Karpas-422 (cell line): ENCODE results near the gene PLB1. TPM values are rescaled to one million over a fixed set of nuclear protein-coding genes. Genes with fewer than 3 reads are reported as not detected.
"Not testable (repeated sequence)": the region's sequence is repeated elsewhere in the genome, so short reads cannot be mapped to it uniquely, and the experiment has no call there.

Experiments used
- DNase-seq: peaks from one replicate; pipeline ENCODE4 v3.0.0-alpha.2; 2015
- H2AFZ ChIP-seq: fragments of 200-600 bp; sonication (generic); 2 replicates; pipeline ENCODE4 v1.6.1; 2014; ENCODE audit warnings: antibody characterized with exemption, low read length, mixed read lengths
- H3K27ac ChIP-seq: fragments of 200-600 bp; sonication (generic); 2 replicates; pipeline ENCODE4 v1.5.1; 2014; ENCODE audit warnings: mild to moderate bottlenecking, low read length, moderate library complexity
- H3K27me3 ChIP-seq: fragments of 200-600 bp; sonication (generic); 2 replicates; pipeline ENCODE4 v1.6.1; 2014; ENCODE audit warnings: low read length, mixed read lengths
- H3K36me3 ChIP-seq: fragments of 200-600 bp; sonication (generic); 2 replicates; pipeline ENCODE4 v1.6.1; 2014; ENCODE audit warnings: low read length, mixed read lengths; ENCODE audit not compliant: insufficient read depth
- H3K4me1 ChIP-seq: fragments of 200-600 bp; sonication (generic); 2 replicates; pipeline ENCODE4 v1.6.1; 2014; ENCODE audit warnings: mild to moderate bottlenecking, low read length, mixed read lengths
- H3K4me2 ChIP-seq: fragments of 200-600 bp; sonication (generic); 2 replicates; pipeline ENCODE4 v1.6.1; 2014; ENCODE audit warnings: low read length, low read depth, mild to moderate bottlenecking; ENCODE audit not compliant: poor library complexity, severe bottlenecking
- H3K4me3 ChIP-seq: fragments of 200-600 bp; sonication (generic); 2 replicates; pipeline ENCODE4 v1.5.1; 2014; ENCODE audit warnings: mild to moderate bottlenecking, antibody characterized with exemption, low read length, mixed read lengths
- H3K79me2 ChIP-seq: fragments of 200-600 bp; sonication (generic); 2 replicates; pipeline ENCODE4 v1.6.1; 2014; ENCODE audit warnings: mild to moderate bottlenecking, low read length, mixed read lengths
- H3K9ac ChIP-seq: fragments of 200-600 bp; sonication (generic); 2 replicates; pipeline ENCODE4 v1.6.0; 2014; ENCODE audit warnings: low read length
- H3K9me2 ChIP-seq: fragments of 200-600 bp; sonication (generic), shearing (Covaris generic); replicated peaks from 2 replicates; pipeline ENCODE4 v1.6.0; 2014; ENCODE audit warnings: mild to moderate bottlenecking, low read length, moderate library complexity; ENCODE audit not compliant: insufficient read depth
- H3K9me3 ChIP-seq: fragments of 300-700, 200-600 bp; sonication (generic); 2 replicates; pipeline ENCODE4 v1.6.1; 2014; ENCODE audit warnings: low read length, mixed read lengths
- H4K20me1 ChIP-seq: fragments of 200-600 bp; sonication (generic); 2 replicates; pipeline ENCODE4 v1.6.1; 2014; ENCODE audit warnings: mild to moderate bottlenecking, antibody characterized with exemption, low read length, low read depth; ENCODE audit not compliant: insufficient read depth
- total RNA-seq: library from RNA; depleted of rRNA; stranded (reverse); fragments of >200 nt; shearing (Covaris generic); gene quantifications from 2 replicates; pipeline ENCODE4 v1.2.3, GENCODE V29; 2014; ENCODE audit warnings: low replicate concordance

PLB1 gene
- total RNA-seq, 1 experiment from 2014 or later = not detected

DNA sequence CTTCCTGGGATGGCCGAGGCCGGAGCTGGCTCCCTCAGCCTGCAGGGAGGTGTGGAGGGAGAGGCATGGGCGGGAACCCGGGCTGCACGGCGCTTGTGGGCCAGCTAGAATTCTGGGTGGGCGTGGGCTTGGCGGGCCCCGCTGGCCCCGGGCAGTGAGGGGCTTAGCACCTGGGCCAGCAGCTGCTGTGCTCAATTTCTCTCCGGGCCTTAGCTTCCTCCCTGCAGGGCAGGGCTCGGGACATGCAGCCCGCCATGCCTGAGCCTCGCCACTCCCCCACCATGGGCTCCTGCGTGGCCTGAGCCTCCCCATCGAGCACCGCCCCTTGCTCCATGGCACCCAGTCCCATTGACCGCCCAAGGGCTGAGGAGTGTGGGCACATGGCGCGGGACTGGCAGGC lies 23.2 kb upstream of the PLB1 start:
- H3K9me2 ChIP-seq, H3K4me3 ChIP-seq, H2AFZ ChIP-seq, H3K9me3 ChIP-seq, H3K27ac ChIP-seq, H3K36me3 ChIP-seq, H3K27me3 ChIP-seq, H3K9ac ChIP-seq, H3K4me1 ChIP-seq, H4K20me1 ChIP-seq, DNase-seq, H3K4me2 ChIP-seq, H3K79me2 ChIP-seq: not testable (repeated sequence)

DNA sequence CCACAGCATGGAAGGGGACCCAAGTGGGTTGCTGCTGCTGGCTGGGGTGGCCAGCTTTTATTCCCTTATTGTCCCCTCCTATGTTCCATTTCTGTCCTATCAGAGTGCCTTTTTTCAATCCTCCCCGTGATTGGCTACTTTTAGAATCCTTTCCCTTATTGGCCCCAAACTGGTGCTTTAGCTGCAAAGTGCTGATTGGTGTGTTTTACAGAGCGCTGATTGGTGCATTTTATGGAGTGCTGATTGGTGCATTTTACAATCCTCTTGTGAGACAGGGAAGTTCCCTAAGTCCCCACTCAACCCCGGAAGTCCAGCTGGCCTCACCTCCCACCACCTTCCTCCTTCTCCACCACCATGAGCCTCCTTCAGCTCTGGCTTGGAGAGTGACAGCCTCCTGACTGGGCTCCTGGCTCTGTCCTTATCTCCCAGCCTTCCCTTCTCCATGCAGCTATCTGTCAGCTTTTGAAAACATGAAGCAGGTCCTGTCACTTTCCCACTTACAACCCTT lies 20.7 kb upstream of the PLB1 start:
- no peaks in the 10 kb centered on the region for H3K36me3 ChIP-seq
- H3K27me3 ChIP-seq = no peaks in the 10 kb centered on the region
- no peak overlapping the region for H3K4me3 ChIP-seq

DNA sequence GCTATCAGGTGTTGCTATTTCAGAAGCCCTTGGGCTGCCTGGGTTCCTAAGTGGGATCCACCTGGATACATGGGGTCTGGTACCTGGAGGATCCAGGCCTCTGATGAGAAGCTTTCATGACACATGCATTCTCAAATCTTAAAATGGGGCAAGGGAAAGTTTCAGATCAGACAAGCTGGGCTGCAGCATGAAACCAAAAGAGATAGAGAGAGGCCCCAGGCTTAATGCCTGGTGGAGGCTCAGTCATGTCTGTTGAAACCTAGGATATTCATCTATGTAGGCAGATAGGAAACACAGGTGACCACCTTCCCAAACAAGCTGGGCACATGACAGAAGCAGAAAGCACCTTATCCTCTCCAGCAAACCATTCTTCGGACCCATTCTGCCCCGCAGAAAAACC lies 18.8 kb upstream of the PLB1 start:
- DNase-seq = no peak
- H3K4me3 ChIP-seq = no peak overlapping the region
- H3K36me3 ChIP-seq = no peaks in the 10 kb centered on the region

More for the DNA sequence above, 20.7 kb upstream of the PLB1 start:
- Histone ChIP-seq H3K79me2 (no peaks in the 10 kb centered on the region), H4K20me1 (no peaks in the 10 kb centered on the region), H3K9ac (no peak overlapping the region), H3K4me2 (no peak overlapping the region), H3K9me3 (no peaks in the 10 kb centered on the region), H2AFZ (no peak overlapping the region), H3K9me2 (no peaks in the 10 kb centered on the region), H3K27ac (no peak overlapping the region), H3K4me1 (no peaks in the 10 kb centered on the region)
- DNase-seq = no peak

DNA sequence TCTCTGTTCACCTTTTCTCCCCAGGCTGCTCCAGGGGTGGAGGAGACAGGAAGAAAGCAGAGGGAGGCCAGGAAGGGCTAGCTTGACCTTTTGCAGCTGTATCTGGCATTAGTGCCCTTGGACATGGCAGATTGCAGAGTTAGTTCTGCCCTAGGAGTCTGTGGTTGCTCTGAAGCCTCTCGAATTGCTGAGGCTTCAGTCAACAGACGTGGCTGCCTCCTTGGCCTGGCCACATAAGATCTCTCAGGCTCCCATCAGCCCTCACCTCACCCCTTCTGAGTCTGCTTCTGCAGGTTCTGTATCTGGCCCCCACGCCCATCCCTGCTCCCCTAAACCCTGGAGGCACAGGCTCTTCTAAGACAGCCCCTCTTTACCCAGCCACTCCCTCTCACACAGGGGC lies 18.2 kb upstream of the PLB1 start:
- H3K4me1 ChIP-seq = no peaks in the 10 kb centered on the region
- no peak for DNase-seq
- H3K4me2 ChIP-seq = no peak overlapping the region
- H3K9me2 ChIP-seq = no peaks in the 10 kb centered on the region
- no peak overlapping the region for H3K9ac ChIP-seq
- no peaks in the 10 kb centered on the region for H3K36me3 ChIP-seq
- H3K4me3 ChIP-seq = no peak overlapping the region
- no peaks in the 10 kb centered on the region for H3K79me2 ChIP-seq
- H3K27ac ChIP-seq = no peak overlapping the region
- H3K9me3 ChIP-seq = no peaks in the 10 kb centered on the region
- H2AFZ ChIP-seq = no peak overlapping the region
- H4K20me1 ChIP-seq = no peaks in the 10 kb centered on the region
- H3K27me3 ChIP-seq = no peaks in the 10 kb centered on the region

More for the DNA sequence above, 18.8 kb upstream of the PLB1 start:
- no peaks in the 10 kb centered on the region for H3K4me1 ChIP-seq
- no peak overlapping the region for H3K27ac ChIP-seq
- H3K27me3 ChIP-seq = no peaks in the 10 kb centered on the region
- no peaks in the 10 kb centered on the region for H4K20me1 ChIP-seq
- no peaks in the 10 kb centered on the region for H3K9me2 ChIP-seq
- no peak overlapping the region for H3K9ac ChIP-seq
- H3K79me2 ChIP-seq = no peaks in the 10 kb centered on the region
- no peak overlapping the region for H3K4me2 ChIP-seq
- H3K9me3 ChIP-seq = no peaks in the 10 kb centered on the region
- H2AFZ ChIP-seq = no peak overlapping the region

DNA sequence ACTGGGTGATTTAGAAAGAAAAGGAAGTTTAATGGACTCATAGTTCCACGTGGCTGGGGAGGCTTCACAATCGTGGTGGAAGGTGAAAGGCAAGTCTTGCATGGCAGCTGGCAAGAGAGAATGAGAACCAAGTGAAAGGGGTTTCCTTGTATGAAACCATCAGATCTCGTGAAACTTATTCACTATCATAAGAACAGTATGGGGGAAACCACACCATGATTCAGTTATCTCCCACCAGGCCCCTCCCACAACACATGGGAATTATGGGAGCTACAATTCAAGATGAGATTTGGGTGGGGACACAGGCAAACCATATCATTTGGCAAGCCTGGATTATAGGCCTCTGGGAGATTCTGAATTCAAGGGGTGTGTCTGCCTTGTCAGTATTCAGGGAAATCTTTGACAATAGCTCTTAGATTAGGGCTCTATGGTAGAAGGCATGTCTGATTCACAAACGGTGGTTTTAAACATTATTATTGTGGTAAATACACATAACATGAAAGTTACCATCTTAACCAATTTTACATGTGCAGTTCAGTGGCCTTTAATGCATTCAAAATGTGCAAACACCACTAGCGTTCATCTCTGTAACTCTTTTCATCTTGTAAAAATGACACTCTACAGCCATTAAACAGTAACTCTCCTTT lies 15.3 kb upstream of the PLB1 start:
- Histone ChIP-seq H4K20me1 (no peaks in the 10 kb centered on the region), H3K27me3 (no peaks in the 10 kb centered on the region), H3K79me2 (no peaks in the 10 kb centered on the region), H3K4me3 (no peak overlapping the region), H3K36me3 (no peaks in the 10 kb centered on the region), H3K9me3 (no peaks in the 10 kb centered on the region), H3K4me1 (no peaks in the 10 kb centered on the region), H3K9me2 (no peaks in the 10 kb centered on the region), H3K27ac (no peak overlapping the region), H3K4me2 (no peak overlapping the region), H3K9ac (no peak overlapping the region), H2AFZ (no peak overlapping the region)
- DNase-seq = no peak

DNA sequence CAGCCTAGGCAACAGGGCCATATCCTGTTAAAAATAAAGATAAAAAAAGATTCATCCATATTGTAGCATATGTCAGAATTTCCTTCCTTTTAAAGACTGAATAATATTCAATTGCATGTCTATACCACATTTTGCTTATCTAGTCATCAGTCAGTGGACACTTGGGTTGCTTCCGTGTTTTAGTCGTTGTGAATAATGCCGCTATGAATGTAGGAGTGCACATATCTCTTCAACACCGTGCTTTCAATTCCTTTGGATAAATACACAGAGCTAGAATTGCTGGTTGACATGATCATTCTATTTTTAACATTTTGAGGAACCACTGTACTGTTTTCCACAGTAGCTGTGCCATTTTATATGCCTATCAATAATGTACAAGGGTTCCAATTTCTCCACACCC lies 14.0 kb upstream of the PLB1 start:
- H3K79me2 ChIP-seq = no peaks in the 10 kb centered on the region
- H3K27ac ChIP-seq = no peak overlapping the region
- no peaks in the 10 kb centered on the region for H3K27me3 ChIP-seq
- no peaks in the 10 kb centered on the region for H3K9me3 ChIP-seq
- H3K4me3 ChIP-seq = no peak overlapping the region
- H3K9me2 ChIP-seq = no peaks in the 10 kb centered on the region
- no peak overlapping the region for H3K4me2 ChIP-seq
- H3K36me3 ChIP-seq = no peaks in the 10 kb centered on the region
- no peak overlapping the region for H2AFZ ChIP-seq
- H3K4me1 ChIP-seq = no peaks in the 10 kb centered on the region
- no peak overlapping the region for H3K9ac ChIP-seq
- DNase-seq = no peak
- no peaks in the 10 kb centered on the region for H4K20me1 ChIP-seq

DNA sequence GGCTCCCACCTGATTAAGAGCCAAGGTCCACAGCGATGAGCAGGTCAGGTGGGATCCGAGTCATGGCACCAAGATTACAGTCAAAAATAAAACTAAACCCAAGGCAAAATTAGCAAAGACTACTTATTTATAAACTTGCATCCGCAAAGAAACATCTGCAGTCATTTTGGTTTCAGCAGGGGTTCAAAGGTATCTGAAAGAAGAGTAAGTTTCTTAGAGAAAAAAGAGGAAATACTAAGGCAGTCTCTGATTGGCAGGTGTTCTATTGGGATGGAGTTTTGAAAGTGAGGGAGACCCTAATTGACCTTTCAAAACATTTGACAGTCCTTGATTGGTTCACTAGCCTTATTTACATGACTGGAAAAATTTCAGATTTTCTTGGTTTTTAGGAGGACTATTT lies 11.0 kb upstream of the PLB1 start:
- H3K9ac ChIP-seq = no peak overlapping the region
- H3K4me2 ChIP-seq = no peak overlapping the region
- H4K20me1 ChIP-seq = no peaks in the 10 kb centered on the region
- H3K79me2 ChIP-seq = no peaks in the 10 kb centered on the region
- no peaks in the 10 kb centered on the region for H3K9me2 ChIP-seq
- H3K9me3 ChIP-seq = no peaks in the 10 kb centered on the region
- no peak overlapping the region for H3K4me3 ChIP-seq
- DNase-seq = no peak
- no peaks in the 10 kb centered on the region for H3K4me1 ChIP-seq
- H2AFZ ChIP-seq = no peak overlapping the region
- H3K36me3 ChIP-seq = no peaks in the 10 kb centered on the region
- no peaks in the 10 kb centered on the region; the same call in 1 of the 2 replicates for H3K27me3 ChIP-seq
- no peak overlapping the region for H3K27ac ChIP-seq

DNA sequence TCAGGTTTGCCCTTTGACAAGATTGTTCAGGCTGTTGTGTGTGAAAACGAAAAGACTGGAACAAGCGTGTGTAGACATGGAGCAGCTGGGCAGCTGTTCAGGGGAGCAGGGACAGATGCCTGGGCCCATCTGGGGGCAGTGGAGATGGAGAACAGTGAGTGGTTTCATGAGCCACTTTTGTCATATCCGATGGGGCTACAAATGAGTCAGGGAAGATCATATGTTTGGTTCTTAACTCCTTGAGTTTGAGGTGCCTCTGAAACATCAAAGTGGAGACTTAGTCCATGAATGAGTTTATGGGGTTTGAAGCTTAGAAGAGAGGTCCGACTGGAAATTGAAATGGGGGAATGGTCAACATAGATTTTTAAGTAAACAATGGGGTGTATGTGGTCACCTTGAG lies 9.3 kb upstream of the PLB1 start:
- Histone ChIP-seq H2AFZ (no peak overlapping the region), H3K4me3 (no peak overlapping the region), H3K4me2 (no peak overlapping the region), H3K9me2 (no peaks in the 10 kb centered on the region), H3K27ac (no peak overlapping the region), H3K79me2 (no peaks in the 10 kb centered on the region), H3K36me3 (no peaks in the 10 kb centered on the region), H3K9ac (no peak overlapping the region), H3K27me3 (no peaks in the 10 kb centered on the region; the same call in 1 of the 2 replicates), H3K9me3 (no peaks in the 10 kb centered on the region), H3K4me1 (no peaks in the 10 kb centered on the region), H4K20me1 (no peaks in the 10 kb centered on the region)
- DNase-seq = no peak
